Measurements from ENCODE around the gene ARHGAP24. TPM values are rescaled to one million over a fixed set of nuclear protein-coding genes. Genes with fewer than 3 reads are reported as not detected.

Gene ARHGAP24
- polyA plus RNA-seq, 3 donors, result 12.5 to 32.0 (median 18.8) TPM

DNA sequence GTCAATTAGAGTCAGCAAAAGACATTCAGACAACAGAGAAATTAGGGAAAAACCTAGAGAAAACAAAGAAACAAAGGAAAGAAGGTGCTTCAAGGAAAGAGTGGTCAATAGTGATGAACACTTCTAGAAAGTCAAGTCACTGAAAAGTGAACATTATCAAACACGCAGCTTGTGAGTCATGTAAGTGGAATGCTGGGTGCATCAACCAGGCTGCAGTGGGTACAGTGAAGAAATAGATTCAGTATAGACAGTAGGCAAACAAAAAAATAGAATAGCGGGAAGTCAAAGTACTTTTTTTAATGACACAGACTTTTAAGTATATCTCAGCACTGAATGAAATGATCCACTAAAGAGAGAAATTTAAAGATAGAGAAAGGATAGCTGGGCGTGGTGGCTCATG lies 245.8 kb downstream of the ARHGAP24 start:
- H3K79me2 ChIP-seq (ENCODE audit: insufficient read depth, low read length), result no peaks in the 10 kb centered on the region
- peaks cover 3 to 19% of the 10 kb centered on the region in 2 donors for H3K36me3 ChIP-seq (replicated peaks in 1 of 2; ENCODE audit: control insufficient read depth in 1 of 2, insufficient read depth in 2 of 2, low read length in 2 of 2)
- H3K27me3 ChIP-seq (ENCODE audit: control insufficient read depth in 2 of 2, insufficient read depth in 2 of 2, low read length in 2 of 2), result no peaks in the 10 kb centered on the region
- WGBS (ENCODE audit: insufficient coverage), result 50% methylated on average over 2 of the region's 3 CpGs
- no peak overlapping the region for H3K9ac ChIP-seq (ENCODE audit: insufficient read depth, low read length, poor library complexity, severe bottlenecking)
- Mint-ChIP-seq H3K4me3 (no peak overlapping the region), H3K27me3 (ENCODE audit: low read depth in 3 of 3) (peaks cover 0 to 1% (median 0%) of the 10 kb centered on the region in 3 donors), H3K4me1 (peaks cover 37% of the 10 kb centered on the region), H3K36me3 (peaks cover 15 to 20% of the 10 kb centered on the region in 2 donors), H3K27ac (no peak overlapping the region), H3K9me3 (peaks cover 0 to 4% (median 0%) of the 10 kb centered on the region in 7 donors)
- H3K4me1 ChIP-seq (ENCODE audit: control insufficient read depth in 1 of 2, insufficient read depth in 2 of 2, low read length in 2 of 2), result peaks cover 26 to 37% of the 10 kb centered on the region in 2 donors
- H3K4me2 ChIP-seq (replicated peaks; ENCODE audit: extremely low read depth, low read length, poor library complexity, severe bottlenecking), result no peak overlapping the region
- intact Hi-C loops (cut with micrococcal nuclease), result no loop called here
- H3K27ac ChIP-seq (ENCODE audit: low read depth in 1 of 2, low read length in 2 of 2), result no peak overlapping the region
- H3K4me3 ChIP-seq (replicated peaks in 1 of 3; ENCODE audit: low read depth in 2 of 3, low read length in 3 of 3), result no peak overlapping the region
- TF ChIP-seq, protein P1, sequence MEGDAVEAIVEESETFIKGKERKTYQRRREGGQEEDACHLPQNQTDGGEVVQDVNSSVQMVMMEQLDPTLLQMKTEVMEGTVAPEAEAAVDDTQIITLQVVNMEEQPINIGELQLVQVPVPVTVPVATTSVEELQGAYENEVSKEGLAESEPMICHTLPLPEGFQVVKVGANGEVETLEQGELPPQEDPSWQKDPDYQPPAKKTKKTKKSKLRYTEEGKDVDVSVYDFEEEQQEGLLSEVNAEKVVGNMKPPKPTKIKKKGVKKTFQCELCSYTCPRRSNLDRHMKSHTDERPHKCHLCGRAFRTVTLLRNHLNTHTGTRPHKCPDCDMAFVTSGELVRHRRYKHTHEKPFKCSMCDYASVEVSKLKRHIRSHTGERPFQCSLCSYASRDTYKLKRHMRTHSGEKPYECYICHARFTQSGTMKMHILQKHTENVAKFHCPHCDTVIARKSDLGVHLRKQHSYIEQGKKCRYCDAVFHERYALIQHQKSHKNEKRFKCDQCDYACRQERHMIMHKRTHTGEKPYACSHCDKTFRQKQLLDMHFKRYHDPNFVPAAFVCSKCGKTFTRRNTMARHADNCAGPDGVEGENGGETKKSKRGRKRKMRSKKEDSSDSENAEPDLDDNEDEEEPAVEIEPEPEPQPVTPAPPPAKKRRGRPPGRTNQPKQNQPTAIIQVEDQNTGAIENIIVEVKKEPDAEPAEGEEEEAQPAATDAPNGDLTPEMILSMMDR (IDR thresholded peaks at IDR 0.05), result no peak
- no peak for DNase-seq
- no peaks in the 10 kb centered on the region for H3K9me3 ChIP-seq (replicated peaks in 1 of 2; ENCODE audit: control insufficient read depth in 1 of 2, insufficient read depth in 1 of 2, low read length in 2 of 2)
- no peak overlapping the region for H2AFZ ChIP-seq (ENCODE audit: insufficient read depth, low read depth, low read length, poor library complexity, severe bottlenecking)
- no peaks in the 10 kb centered on the region for H4K20me1 ChIP-seq (ENCODE audit: insufficient read depth, low read length)

DNA sequence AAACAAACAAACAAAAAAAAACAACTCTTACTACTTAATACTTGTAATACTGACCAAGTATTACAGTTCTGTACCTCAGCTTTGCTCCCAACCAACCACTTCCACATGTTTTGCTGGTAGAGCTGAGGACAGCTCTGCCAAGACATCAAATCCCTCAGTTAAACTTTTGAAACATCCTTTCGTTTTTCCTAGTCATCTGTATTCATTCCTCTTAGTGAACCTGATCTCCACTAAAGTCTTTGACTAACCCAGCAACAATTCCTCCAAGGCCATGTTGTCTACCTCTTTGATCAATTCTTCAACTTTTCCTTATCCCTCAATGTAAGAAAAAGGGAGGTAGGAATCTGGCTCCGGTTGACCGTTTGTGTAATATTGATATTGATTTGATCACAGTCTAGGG lies 247.5 kb downstream of the ARHGAP24 start:
- DNase-seq, result no peak
- H3K36me3 Mint-ChIP-seq, result peaks cover 15 to 20% of the 10 kb centered on the region in 2 donors
- intact Hi-C loops (cut with micrococcal nuclease), result no loop called here
- TF ChIP-seq, protein P1 (IDR thresholded peaks at IDR 0.05), result no peak
- H3K27me3 Mint-ChIP-seq (ENCODE audit: low read depth in 3 of 3), result peaks cover 0 to 1% (median 1%) of the 10 kb centered on the region in 3 donors
- no peaks in the 10 kb centered on the region for H3K27me3 ChIP-seq (ENCODE audit: control insufficient read depth in 2 of 2, insufficient read depth in 2 of 2, low read length in 2 of 2)
- H3K9me3 Mint-ChIP-seq, result peaks cover 0 to 4% (median 0%) of the 10 kb centered on the region in 7 donors
- H3K4me3 Mint-ChIP-seq, result no peak overlapping the region
- no peak overlapping the region for H3K4me3 ChIP-seq (replicated peaks in 1 of 3; ENCODE audit: low read depth in 2 of 3, low read length in 3 of 3)
- no peaks in the 10 kb centered on the region for H3K9me3 ChIP-seq (replicated peaks in 1 of 2; ENCODE audit: control insufficient read depth in 1 of 2, insufficient read depth in 1 of 2, low read length in 2 of 2)
- H3K79me2 ChIP-seq (ENCODE audit: insufficient read depth, low read length), result no peaks in the 10 kb centered on the region
- H3K36me3 ChIP-seq (replicated peaks in 1 of 2; ENCODE audit: control insufficient read depth in 1 of 2, insufficient read depth in 2 of 2, low read length in 2 of 2), result peaks cover 3 to 19% of the 10 kb centered on the region in 2 donors
- WGBS (ENCODE audit: insufficient coverage), result no CpG with 5 or more reads among the region's 3 CpGs
- H2AFZ ChIP-seq (ENCODE audit: insufficient read depth, low read depth, low read length, poor library complexity, severe bottlenecking), result no peak overlapping the region
- peaks cover 26 to 37% of the 10 kb centered on the region in 2 donors for H3K4me1 ChIP-seq (ENCODE audit: control insufficient read depth in 1 of 2, insufficient read depth in 2 of 2, low read length in 2 of 2)
- no peak overlapping the region for H3K27ac ChIP-seq (ENCODE audit: low read depth in 1 of 2, low read length in 2 of 2)
- H3K27ac Mint-ChIP-seq, result no peak overlapping the region
- no peak overlapping the region for H3K9ac ChIP-seq (ENCODE audit: insufficient read depth, low read length, poor library complexity, severe bottlenecking)
- H3K4me1 Mint-ChIP-seq, result peaks cover 37% of the 10 kb centered on the region
- no peaks in the 10 kb centered on the region for H4K20me1 ChIP-seq (ENCODE audit: insufficient read depth, low read length)
- H3K4me2 ChIP-seq (replicated peaks; ENCODE audit: extremely low read depth, low read length, poor library complexity, severe bottlenecking), result no peak overlapping the region

Data from CD14-positive monocyte (primary cell).